GM18858 (cell line): ENCODE measurements around the gene C10orf90.

Experiments used
- ATAC-seq: cut with Tn5 transposase; IDR thresholded peaks from one replicate; pipeline ENCODE4 v1.9.1; 2021; ENCODE audit not compliant: unreplicated experiment

The C10orf90 gene

DNA sequence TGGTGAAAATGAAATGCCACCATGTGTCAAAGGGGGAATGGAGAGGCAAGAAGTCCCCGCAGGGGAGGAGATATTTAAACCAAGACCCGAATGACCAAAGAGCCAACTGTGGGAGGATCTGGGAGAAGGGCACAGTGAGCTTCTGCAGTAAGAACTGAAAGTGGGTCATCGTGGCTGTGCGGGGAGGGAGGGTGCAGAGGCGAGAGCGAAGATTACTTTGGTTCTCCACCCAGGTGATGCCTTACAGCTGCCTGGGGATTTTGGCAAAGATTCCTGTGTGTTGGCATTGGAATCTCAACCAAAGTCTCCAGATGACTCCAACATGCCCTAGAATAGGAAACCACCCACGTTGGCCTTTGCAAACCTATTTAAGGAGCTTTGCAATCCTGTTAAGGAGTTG lies 238.0 kb downstream of the C10orf90 start:
- no peak for ATAC-seq

- no peak for ATAC-seq
Observed at GRCh38 chr10:126431816-126432215, 238.7 kb downstream of the C10orf90 start.

DNA sequence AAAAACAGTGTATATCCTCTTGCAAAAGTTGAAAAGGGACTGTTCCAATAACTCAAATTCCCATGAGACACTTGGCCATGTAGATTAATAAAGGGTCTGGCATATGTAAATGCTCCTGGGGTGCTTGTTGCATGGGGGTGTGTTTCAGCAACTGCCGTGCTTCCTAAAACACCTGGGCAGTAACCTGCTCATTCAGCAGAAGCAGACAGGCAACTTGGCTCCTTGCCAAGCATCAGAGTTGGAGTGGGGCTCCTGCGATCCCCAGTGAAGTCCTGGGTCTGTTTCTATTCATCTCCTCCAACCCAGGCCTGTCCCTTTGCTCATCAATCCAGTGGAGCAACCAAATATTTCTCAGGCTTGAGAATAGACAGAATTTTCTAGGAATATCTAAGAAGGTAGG lies 240.0 kb downstream of the C10orf90 start:
- no peak for ATAC-seq

- no peak for ATAC-seq
Observed at GRCh38 chr10:126429275-126429674, 241.2 kb downstream of the C10orf90 start.

DNA sequence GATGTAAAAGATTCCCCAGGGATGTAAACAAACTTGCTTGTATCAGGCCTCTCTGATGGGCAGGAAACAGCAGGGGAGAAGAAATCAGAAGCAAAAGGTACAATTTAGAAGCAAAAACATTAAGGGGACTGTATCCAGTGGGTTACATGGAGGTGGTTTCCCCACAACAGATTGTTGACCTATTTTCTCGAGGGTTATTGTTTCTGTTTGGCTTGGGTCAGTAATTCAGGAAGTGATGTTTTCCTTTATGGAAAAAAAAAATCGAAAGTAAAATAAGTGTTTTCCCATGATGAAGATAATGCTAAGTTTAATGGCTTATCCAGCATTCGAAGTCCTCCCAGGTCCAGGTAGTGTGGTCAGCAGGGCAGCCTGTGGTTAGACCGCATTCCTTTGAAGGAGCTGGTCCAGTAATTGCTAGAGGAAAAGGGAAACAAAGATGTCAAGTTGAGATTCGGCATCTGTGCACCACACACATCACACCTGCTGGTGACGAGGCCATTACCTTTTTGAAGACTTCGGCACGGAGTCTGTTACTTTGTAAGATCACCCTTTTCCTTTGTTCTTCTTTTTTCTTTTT lies 244.9 kb downstream of the C10orf90 start:
- no peak for ATAC-seq

- ATAC-seq: no peak
Observed at GRCh38 chr10:126425032-126425431, 245.5 kb downstream of the C10orf90 start.

DNA sequence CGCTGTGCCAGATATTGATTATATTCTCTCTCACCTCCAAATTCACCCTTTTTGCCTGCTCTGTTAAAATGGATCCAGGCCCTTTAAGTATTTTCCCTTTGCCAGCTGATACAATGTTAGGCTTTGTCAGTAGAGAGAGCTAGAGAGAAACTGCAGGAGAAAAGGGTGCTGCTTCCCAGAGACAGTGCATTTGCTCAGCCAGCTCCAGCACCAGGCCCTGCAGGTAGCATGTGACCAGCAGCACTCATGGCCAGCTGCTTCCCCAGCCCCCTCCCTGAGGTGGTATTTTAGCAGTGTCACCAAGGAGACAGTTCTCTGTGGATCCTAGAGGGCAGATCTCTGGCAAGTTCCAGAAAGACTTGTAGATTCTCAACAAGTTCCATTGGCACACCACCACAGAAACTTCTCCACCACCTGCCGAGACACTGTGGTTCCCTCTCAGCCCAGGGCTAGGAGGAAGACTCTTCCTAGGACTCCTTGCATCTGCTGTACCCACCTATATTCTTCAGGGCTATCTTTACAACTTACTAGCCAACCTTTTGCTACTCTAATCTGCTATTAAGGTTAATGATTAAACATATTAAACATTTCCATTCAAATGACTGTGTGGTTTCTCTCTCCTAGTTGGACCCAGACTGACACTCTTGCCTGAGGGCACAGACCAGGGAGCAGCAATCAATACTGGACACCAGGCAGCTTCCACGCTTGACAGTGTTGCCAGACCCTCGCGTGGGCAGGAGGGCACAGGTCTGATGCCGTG lies 246.6 kb downstream of the C10orf90 start:
- no peak for ATAC-seq

DNA sequence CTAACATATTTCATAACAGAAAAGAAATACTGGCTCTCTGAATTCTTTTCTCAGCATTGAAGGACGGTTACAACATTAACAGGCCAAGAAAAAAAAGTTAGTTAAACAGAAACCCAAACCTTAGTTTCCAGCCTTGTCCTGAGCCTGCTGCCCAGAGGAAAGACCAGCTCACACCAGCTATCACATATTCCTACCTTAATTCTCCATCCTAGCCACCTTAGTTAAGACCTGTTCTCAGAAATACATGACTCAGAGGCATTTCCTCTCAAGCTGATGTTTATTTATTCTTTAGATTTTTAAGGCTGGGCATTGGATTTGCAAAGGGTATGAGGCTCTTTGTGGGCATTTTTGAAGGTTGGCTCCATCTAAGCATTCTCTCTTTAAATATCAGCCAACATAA lies 247.9 kb downstream of the C10orf90 start:
- ATAC-seq: no peak

DNA sequence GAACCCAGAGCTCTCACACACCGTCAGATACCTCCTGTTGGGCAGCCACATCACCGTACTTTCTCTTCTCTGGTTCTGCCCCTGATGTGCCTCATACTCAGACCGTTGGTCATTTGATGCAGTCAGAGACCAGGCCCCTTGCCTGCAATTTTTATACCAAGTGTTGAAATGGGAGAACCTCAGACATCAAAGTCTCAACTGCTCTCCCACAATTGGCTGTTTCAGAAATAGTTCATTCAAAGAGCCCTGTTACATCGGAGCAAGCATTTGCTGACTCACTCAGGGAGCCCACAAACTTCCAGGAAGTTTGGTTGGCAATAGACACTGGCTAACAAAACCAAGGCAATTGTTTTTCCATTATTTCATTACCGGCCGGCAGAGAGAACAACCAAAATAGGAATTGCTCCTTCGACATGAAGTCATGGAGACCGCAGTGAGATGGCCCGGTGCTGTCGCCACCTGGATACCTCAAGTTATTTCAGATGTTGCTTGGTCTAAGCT lies 248.7 kb downstream of the C10orf90 start:
- no peak for ATAC-seq

DNA sequence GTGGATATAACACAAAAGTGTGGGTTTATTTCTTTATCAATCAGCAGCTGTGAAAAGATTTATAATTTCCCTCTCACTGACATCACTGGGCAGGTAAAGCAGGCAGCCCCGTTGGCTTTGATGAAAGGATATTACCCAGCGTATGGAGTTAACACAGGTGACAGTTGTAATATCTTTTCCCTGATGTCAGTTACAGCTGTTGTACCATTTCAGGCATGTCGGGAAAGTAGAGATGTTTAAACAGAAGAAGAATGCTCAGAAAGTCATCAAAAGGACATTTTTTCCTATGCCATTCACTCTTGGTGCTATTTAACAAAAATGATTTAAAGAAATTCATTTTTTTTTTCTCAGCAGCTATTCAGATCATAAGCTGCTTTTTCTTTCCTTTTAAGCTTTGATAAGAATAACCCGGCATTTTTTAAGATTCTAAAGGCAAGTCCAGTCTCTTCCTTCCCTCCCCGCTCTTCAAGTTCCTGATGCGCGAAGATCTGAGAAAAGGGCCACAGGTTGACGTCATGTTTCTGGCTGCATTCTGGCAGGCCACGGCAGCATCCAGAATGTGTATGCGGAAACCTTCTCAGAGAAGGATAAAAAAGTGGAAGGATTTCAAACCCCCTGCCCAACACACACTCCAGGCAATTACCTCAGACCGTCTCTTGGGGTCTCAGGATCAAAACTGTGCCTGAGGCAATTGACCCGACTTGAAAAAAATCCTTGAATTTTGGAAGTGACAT lies 249.8 kb downstream of the C10orf90 start:
- ATAC-seq: no peak

DNA sequence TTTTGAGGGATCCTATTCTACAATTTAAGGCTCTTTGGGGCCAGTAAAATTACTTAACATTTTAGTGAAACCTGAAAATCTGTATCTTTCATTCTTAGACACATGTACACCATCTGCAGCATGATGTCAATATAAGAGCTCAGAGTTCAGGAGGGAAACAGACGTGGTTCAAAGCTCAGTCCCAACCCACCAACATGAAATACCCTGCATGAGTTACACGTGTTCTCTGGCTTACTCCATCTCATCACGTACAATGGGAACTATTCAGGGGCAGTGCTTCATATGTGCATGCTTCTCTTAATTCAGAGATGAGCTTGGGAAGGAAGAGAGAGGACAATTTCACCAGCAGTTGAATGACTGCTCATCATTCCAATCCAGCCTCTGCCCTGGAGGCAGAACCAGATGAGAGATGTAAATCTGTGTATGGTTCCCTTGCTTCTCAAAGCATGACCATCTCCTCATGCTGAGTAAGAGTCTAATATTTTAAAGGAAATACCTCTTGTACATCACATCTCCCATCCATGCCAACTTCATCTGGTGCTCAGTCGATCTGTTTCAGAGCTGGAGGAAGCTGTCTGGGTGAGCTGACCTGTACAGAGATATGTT lies 253.2 kb downstream of the C10orf90 start:
- no peak for ATAC-seq

- no peak for ATAC-seq
Observed at GRCh38 chr10:126409821-126410220, 260.7 kb downstream of the C10orf90 start.

- ATAC-seq: no peak
Observed at GRCh38 chr10:126408953-126409641, 261.4 kb downstream of the C10orf90 start.

GRCh38 chr10:126407831-126408230 lies 262.7 kb downstream of the C10orf90 start:
- no peak for ATAC-seq

DNA sequence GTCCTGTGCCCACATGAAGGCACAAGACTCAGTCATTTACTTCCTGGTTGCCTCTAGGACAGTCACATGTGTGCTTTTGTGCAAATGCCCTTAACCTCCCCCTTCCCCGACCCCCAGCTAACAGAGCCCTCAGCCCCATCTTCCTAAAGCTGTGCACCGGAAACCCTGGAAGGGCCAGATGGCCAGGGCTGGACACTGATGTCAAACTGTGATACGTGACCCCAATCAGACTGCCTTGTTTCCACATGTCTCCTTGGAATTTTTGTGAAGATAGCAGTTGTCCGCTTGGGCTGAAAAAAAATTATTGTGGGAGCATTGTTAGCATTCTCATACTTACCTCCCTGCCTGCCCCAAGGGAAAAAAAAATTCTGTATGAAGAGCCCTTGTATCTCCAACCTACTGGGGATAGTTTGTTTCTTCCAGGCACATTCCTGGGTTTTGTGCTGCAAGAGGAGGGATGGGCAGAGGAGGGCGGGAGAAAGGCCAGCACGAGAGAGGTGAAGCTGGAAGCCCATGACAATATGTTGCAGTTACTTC lies 265.2 kb downstream of the C10orf90 start:
- ATAC-seq: no peak

GRCh38 chr10:126402721-126403695 lies 267.5 kb downstream of the C10orf90 start:
- no peak for ATAC-seq

- ATAC-seq: no peak
Observed at GRCh38 chr10:126400641-126401040, 269.9 kb downstream of the C10orf90 start.

GRCh38 chr10:126398924-126399323 lies 271.6 kb downstream of the C10orf90 start:
- no peak for ATAC-seq

- no peak for ATAC-seq
Observed at GRCh38 chr10:126398383-126398743, 272.1 kb downstream of the C10orf90 start.
